PC-3 (cell line): ENCODE data around the gene TMEM184A.

ENCODE experiments used
- CTCF ChIP-seq: fragments of 300-600 bp; sonication (generic); conservative IDR thresholded peaks from 2 replicates; pipeline ENCODE4 v1.5.1; 2017; ENCODE audit warnings: antibody characterized with exemption, low read depth, mild to moderate bottlenecking, low read length
- EZH2 ChIP-seq: fragments of 300-600 bp; sonication (generic); IDR thresholded peaks from one replicate; pipeline ENCODE4 v1.6.1; 2017; ENCODE audit warnings: antibody characterized with exemption, mild to moderate bottlenecking, low read length; ENCODE audit not compliant: unreplicated experiment
- EZH2phosphoT487 ChIP-seq: fragments of 300-600 bp; sonication (generic); IDR thresholded peaks from 2 replicates; pipeline ENCODE4 v1.6.1; 2018; ENCODE audit warnings: mild to moderate bottlenecking, antibody characterized with exemption, low read length, borderline replicate concordance

- TF ChIP-seq CTCF = no peak
- TF ChIP-seq EZH2 = no peak
- no peak for TF ChIP-seq EZH2phosphoT487
These were observed 61.0 kb downstream of the TMEM184A start for GRCh38 chr7:1494866-1495563.
